Left ventricle myocardium superior (tissue), 1 donor: ENCODE results near the gene NT5C2. TPM values are rescaled to one million over a fixed set of nuclear protein-coding genes. Genes with fewer than 3 reads are reported as not detected.
"Not testable (repeated sequence)": the region's sequence is repeated elsewhere in the genome, so short reads cannot be mapped to it uniquely, and the experiment has no call there.

Experiments
- ATAC-seq: fragments of 200-7000 bp; cut with Tn5 transposase; one replicate; pipeline ENCODE4 v1.9.1; 2020; ENCODE audit warnings: mild to moderate bottlenecking, moderate library complexity
- DNase-seq: peaks from one replicate; pipeline ENCODE4 v3.0.0-alpha.2; 2020
- intact Hi-C: fragments of 100-400 bp; cut with micrococcal nuclease; formaldehyde crosslinking; loops from one replicate; pipeline ENCODE4 v1.11.0; 2022
- long read RNA-seq: library from polyadenylated mRNA; unstranded; transcript quantifications from one replicate; pipeline ENCODE4 v2.0.0, GENCODE V29; 2021
- total RNA-seq: library from RNA; stranded (reverse); fragmentation: NEBNext Ultra II Directional; extraction: Animal tissue kit (Norgen Biotek cat#: 25700); gene quantifications from one replicate; pipeline ENCODE4 v1.2.1, GENCODE V29; 2021
- donor health status: DM: no; HTN: yes; CAD: no; lungs with severe emphysema.

Gene NT5C2
- 39.3 TPM for total RNA-seq
- long read RNA-seq, partial matches to known transcripts, result 1 of 27 reads
- long read RNA-seq, other reads (novel, unspliced or antisense), result 22 of 27 reads

- intact Hi-C loops, result no loop called here
- DNase-seq (peak; percentile 92), ATAC-seq (peak; percentile 93)
Observed at GRCh38 chr10:103193107-103193819, at the start of gene NT5C2. Gene NT5C2, minus strand, starts transcription at chr10:103193272. Its CDS starts 18,314 bp downstream, at chr10:103174958.

- peak; percentile 25 for ATAC-seq
Observed at GRCh38 chr10:103241262-103242011, 48.4 kb upstream of the NT5C2 start.

GRCh38 chr10:103238506-103239252 is 45.6 kb upstream of the NT5C2 start:
- intact Hi-C loops, result loop anchor here (10.0 kb wide), 1 partner anchor 54 kb away; no protein-coding TSS in a partner anchor
- peak; percentile 40 for DNase-seq
- ATAC-seq, result peak; percentile 86

More at GRCh38 chr10:103241262-103242011, 48.4 kb upstream of the NT5C2 start:
- DNase-seq, result no peak
- intact Hi-C loops, result loop anchor here (5.0 to 10.0 kb wide), 2 partner anchors 137 to 324 kb away; partner anchors contain the start of gene CNNM2

- no peak for DNase-seq
- ATAC-seq, result no peak
- intact Hi-C loops, result loop anchor here (10.0 kb wide), 1 partner anchor 51 kb away; no protein-coding TSS in a partner anchor
Observed at GRCh38 chr10:103235775-103236174, 42.7 kb upstream of the NT5C2 start.

GRCh38 chr10:103232772-103233488 is 39.9 kb upstream of the NT5C2 start:
- ATAC-seq (no peak), DNase-seq (no peak)
- intact Hi-C loops, result loop anchor here (10.0 kb wide), 1 partner anchor 48 kb away; no protein-coding TSS in a partner anchor

GRCh38 chr10:103232131-103232673 is 39.1 kb upstream of the NT5C2 start:
- DNase-seq (no peak), ATAC-seq (no peak)
- intact Hi-C loops, result loop anchor here (10.0 kb wide), 1 partner anchor 47 kb away; no protein-coding TSS in a partner anchor

GRCh38 chr10:103231047-103231551 is 38.0 kb upstream of the NT5C2 start:
- intact Hi-C loops, result loop anchor here (10.0 kb wide), 1 partner anchor 46 kb away; no protein-coding TSS in a partner anchor
- no peak for DNase-seq
- ATAC-seq, result peak; percentile 57

GRCh38 chr10:103227416-103227815 is 34.3 kb upstream of the NT5C2 start:
- intact Hi-C loops, result no loop called here
- ATAC-seq, result no peak

GRCh38 chr10:103225939-103226338 is 32.9 kb upstream of the NT5C2 start:
- ATAC-seq (no peak), DNase-seq (no peak)
- intact Hi-C loops, result no loop called here

More at GRCh38 chr10:103227416-103227815, 34.3 kb upstream of the NT5C2 start:
- no peak for DNase-seq

- ATAC-seq, intact Hi-C loops, DNase-seq: not testable (repeated sequence)
Observed at GRCh38 chr10:103224721-103225120, 31.6 kb upstream of the NT5C2 start.

- ATAC-seq (no peak), DNase-seq (no peak)
Observed at GRCh38 chr10:103224133-103224532, 31.1 kb upstream of the NT5C2 start.

GRCh38 chr10:103216362-103216761 is 23.3 kb upstream of the NT5C2 start:
- DNase-seq, ATAC-seq, intact Hi-C loops: not testable (repeated sequence)

More at GRCh38 chr10:103224133-103224532, 31.1 kb upstream of the NT5C2 start:
- intact Hi-C loops, result no loop called here

- no peak for ATAC-seq
- intact Hi-C loops, result no loop called here
- DNase-seq, result no peak
Observed at GRCh38 chr10:103215601-103216000, 22.5 kb upstream of the NT5C2 start.

GRCh38 chr10:103210262-103210661 is 17.2 kb upstream of the NT5C2 start:
- ATAC-seq, DNase-seq, intact Hi-C loops: not testable (repeated sequence)

- DNase-seq, ATAC-seq, intact Hi-C loops: not testable (repeated sequence)
Observed at GRCh38 chr10:103207643-103208042, 14.6 kb upstream of the NT5C2 start.

GRCh38 chr10:103207141-103207540 is 14.1 kb upstream of the NT5C2 start:
- no peak for DNase-seq
- no peak for ATAC-seq
- intact Hi-C loops, result no loop called here

- DNase-seq, ATAC-seq, intact Hi-C loops: not testable (repeated sequence)
Observed at GRCh38 chr10:103206715-103207114, 13.6 kb upstream of the NT5C2 start.

GRCh38 chr10:103205401-103205800 is 12.3 kb upstream of the NT5C2 start:
- ATAC-seq, intact Hi-C loops, DNase-seq: not testable (repeated sequence)
